HCT116 (cell line): ENCODE results near the gene SLC24A3. TPM values are rescaled to one million over a fixed set of nuclear protein-coding genes. Genes with fewer than 3 reads are reported as not detected.

Experiments
- ATAC-seq: fragments of 200-7000 bp; cut with Tn5 transposase; 2 replicates; pipeline ENCODE4 v1.9.1; 2020; ENCODE audit warnings: mild to moderate bottlenecking, moderate library complexity
- BruUV-seq: library from RNA; stranded (reverse); fragments of 400-500 nt; replicated peaks from 2 replicates; lab custom pipeline; 2021; lab: Mats Ljungman, UMichigan
- CTCF ChIA-PET: fragments of 300-600 bp; sonication (Branson Sonifier 250); formaldehyde crosslinking; loops from one replicate; lab custom pipeline; 2021; ENCODE audit warnings: antibody characterized with exemption; lab: Charles Lee
- POLR2A ChIA-PET: fragments of 300-600, 350-600 bp; sonication (Branson Sonifier 250); formaldehyde crosslinking; loops from one replicate; lab custom pipeline; 2021; ENCODE audit warnings: antibody characterized with exemption; lab: Charles Lee
- RAD21 ChIA-PET, 2 experiments: fragments of 300-600 bp; sonication (Branson Sonifier 250); formaldehyde crosslinking; loops; one replicate each; lab custom pipeline; 2023; ENCODE audit warnings: low total read pairs in 2 of 2; ENCODE audit not compliant: uncharacterized antibody in 2 of 2, unreplicated experiment in 2 of 2, low non-redundant PET in 1 of 2; lab: Charles Lee
- DNase-seq: peaks from one replicate; pipeline ENCODE4 v3.0.0-alpha.2; 2010; ENCODE audit warnings: low read depth, low spot score
- H2AFZ ChIP-seq: fragments of 200-600 bp; shearing (Covaris generic), sonication (generic); 2 replicates; pipeline ENCODE4 v1.6.1; 2017; ENCODE audit warnings: low read depth, mixed run types, mixed read lengths, antibody characterized with exemption, low read length; ENCODE audit not compliant: poor library complexity, severe bottlenecking
- H3K27ac ChIP-seq: 2 replicates; pipeline ENCODE4 v1.5.1; 2012; ENCODE audit warnings: low read depth, low read length
- H3K27me3 ChIP-seq: fragments of 200-600 bp; sonication (generic); 2 replicates; pipeline ENCODE4 v1.6.1; 2016; ENCODE audit warnings: mixed run types, low read length, mixed read lengths; ENCODE audit not compliant: insufficient read depth
- H3K36me3 ChIP-seq, 2 experiments: fragments of 200-500 bp in 1 of 2; fragments of 200-600 bp in 1 of 2; sonication (Bioruptor generic) in 1 of 2; sonication (generic) in 1 of 2; 2 replicates each; pipeline versions ENCODE4 v1.5.1 to v1.6.1; 2014 to 2016; ENCODE audit warnings: low read length in 2 of 2, inconsistent platforms in 1 of 2, mixed read lengths in 1 of 2, mixed run types in 1 of 2; ENCODE audit not compliant: insufficient read depth in 2 of 2, control insufficient read depth in 1 of 2
- H3K4me1 ChIP-seq, 2 experiments: fragments of 200-600 bp in 1 of 2; sonication (generic) in 1 of 2; 2 replicates each; pipeline versions ENCODE4 v1.5.1 to v1.6.1; 2012 to 2017; ENCODE audit warnings: low read length in 2 of 2, inconsistent platforms in 1 of 2, mild to moderate bottlenecking in 1 of 2, mixed read lengths in 1 of 2, mixed run types in 1 of 2, moderate library complexity in 1 of 2; ENCODE audit not compliant: insufficient read depth in 2 of 2, control insufficient read depth in 1 of 2
- H3K4me2 ChIP-seq: fragments of 200-600 bp; sonication (generic); 2 replicates; pipeline ENCODE4 v1.6.1; 2017; ENCODE audit warnings: mixed run types, low read length, mixed read lengths
- H3K4me3 ChIP-seq, 2 experiments: fragments of 200-600 bp in 1 of 2; sonication (generic) in 1 of 2; replicated peaks in 1 of 2; 2 replicates each; pipeline ENCODE4 v1.5.1; 2011 to 2016; ENCODE audit warnings: low read length in 2 of 2, control low read depth in 1 of 2, low read depth in 1 of 2, mild to moderate bottlenecking in 1 of 2, mixed read lengths in 1 of 2, mixed run types in 1 of 2
- H3K79me2 ChIP-seq: fragments of 200-600 bp; sonication (generic); 2 replicates; pipeline ENCODE4 v1.6.1; 2017; ENCODE audit warnings: mild to moderate bottlenecking, mixed run types, low read length, moderate library complexity, mixed read lengths; ENCODE audit not compliant: insufficient read depth
- H3K9ac ChIP-seq: fragments of 200-600 bp; sonication (generic); 2 replicates; pipeline ENCODE4 v1.6.1; 2016; ENCODE audit warnings: low read length, mixed read lengths
- H3K9me2 ChIP-seq: fragments of 200-600 bp; sonication (generic), shearing (Covaris generic); 2 replicates; pipeline ENCODE4 v1.6.1; 2017; ENCODE audit warnings: mixed run types, mild to moderate bottlenecking, moderate library complexity; ENCODE audit not compliant: insufficient read depth
- H3K9me3 ChIP-seq, 2 experiments: fragments of 200-500 bp in 1 of 2; fragments of 200-600 bp in 1 of 2; sonication (Bioruptor generic) in 1 of 2; sonication (generic) in 1 of 2; 2 replicates each; pipeline ENCODE4 v1.6.1; 2014 to 2017; ENCODE audit warnings: low read length in 2 of 2, mixed read lengths in 2 of 2, inconsistent platforms in 1 of 2, low read depth in 1 of 2, mild to moderate bottlenecking in 1 of 2, mixed run types in 1 of 2, moderate library complexity in 1 of 2; ENCODE audit not compliant: control insufficient read depth in 1 of 2, insufficient read depth in 1 of 2
- H4K20me1 ChIP-seq: fragments of 200-600 bp; sonication (generic), shearing (Covaris generic); 2 replicates; pipeline ENCODE4 v1.6.1; 2017; ENCODE audit warnings: mixed run types, mild to moderate bottlenecking, moderate library complexity; ENCODE audit not compliant: insufficient read depth
- CBX3 ChIP-seq: IDR thresholded peaks from 2 replicates; pipeline ENCODE4 v1.6.1; 2012; ENCODE audit warnings: low read depth
- CTCF ChIP-seq, 3 experiments: fragments of 200-600 bp in 1 of 3; sonication (generic) in 1 of 3; IDR thresholded peaks in 2 of 3; conservative IDR thresholded peaks in 1 of 3; 2 replicates each; pipeline ENCODE4 v1.5.1; 2012 to 2017; ENCODE audit warnings: low read depth in 2 of 3, low read length in 2 of 3, antibody characterized with exemption in 1 of 3, borderline replicate concordance in 1 of 3, control low read depth in 1 of 3, mild to moderate bottlenecking in 1 of 3, mixed read lengths in 1 of 3, mixed run types in 1 of 3, moderate library complexity in 1 of 3; ENCODE audit not compliant: insufficient read depth in 1 of 3
- EGR1 ChIP-seq: IDR thresholded peaks from 2 replicates; pipeline ENCODE4 v1.6.1; 2012; ENCODE audit warnings: low read depth
- EZH2 ChIP-seq: fragments of 200-600 bp; sonication (generic); IDR thresholded peaks from 2 replicates; pipeline ENCODE4 v1.6.1; 2017; ENCODE audit warnings: antibody characterized with exemption, mixed run types
- EZH2phosphoT487 ChIP-seq: fragments of 200-600 bp; IDR thresholded peaks from 2 replicates; pipeline ENCODE4 v1.6.1; 2018; ENCODE audit warnings: antibody characterized with exemption, borderline replicate concordance
- FOSL1 ChIP-seq: IDR thresholded peaks from 2 replicates; pipeline ENCODE4 v1.6.1; 2012; ENCODE audit warnings: low read depth
- JUND ChIP-seq: IDR thresholded peaks from 2 replicates; pipeline ENCODE4 v1.6.1; 2012
- MAX ChIP-seq: IDR thresholded peaks from 2 replicates; pipeline ENCODE4 v1.6.1; 2012
- POLR2A ChIP-seq: IDR thresholded peaks from 2 replicates; pipeline ENCODE4 v1.7.0; 2011; ENCODE audit warnings: borderline replicate concordance; ENCODE audit not compliant: insufficient read depth, insufficient read length; ENCODE audit errors: extremely low read depth
- POLR2AphosphoS5 ChIP-seq: IDR thresholded peaks from 2 replicates; pipeline ENCODE4 v1.6.1; 2011; ENCODE audit warnings: mild to moderate bottlenecking, low read depth, low read length, moderate library complexity
- RAD21 ChIP-seq: IDR thresholded peaks from 2 replicates; pipeline ENCODE4 v1.6.1; 2012; ENCODE audit warnings: low read depth, mild to moderate bottlenecking
- SIN3A ChIP-seq: IDR thresholded peaks from 2 replicates; pipeline ENCODE4 v1.6.1; 2012; ENCODE audit warnings: low read depth
- SP1 ChIP-seq: IDR thresholded peaks from 2 replicates; pipeline ENCODE4 v1.6.1; 2012; ENCODE audit warnings: low read depth
- SRF ChIP-seq: IDR thresholded peaks from 2 replicates; pipeline ENCODE4 v1.6.1; 2012; ENCODE audit warnings: low read depth
- TCF7L2 ChIP-seq: IDR thresholded peaks from 2 replicates; pipeline ENCODE4 v1.7.0; 2011; ENCODE audit warnings: borderline replicate concordance, inconsistent platforms; ENCODE audit not compliant: insufficient read depth, insufficient read length; ENCODE audit errors: extremely low read depth
- YY1 ChIP-seq: IDR thresholded peaks from 2 replicates; pipeline ENCODE4 v1.6.1; 2011; ENCODE audit warnings: low read length, low read depth, moderate library complexity, mild to moderate bottlenecking; ENCODE audit not compliant: insufficient replicate concordance; ENCODE audit errors: extremely low read depth
- ZFX ChIP-seq: fragments of 450-650 bp; IDR thresholded peaks from 2 replicates; pipeline ENCODE4 v1.6.1; 2017
- ZNF274 ChIP-seq: fragments of 200-500 bp; sonication (Bioruptor generic); IDR thresholded peaks from 2 replicates; pipeline ENCODE4 v1.6.1; 2014; ENCODE audit warnings: mild to moderate bottlenecking, low read depth, low read length, inconsistent platforms
- intact Hi-C: fragments of 100-400 bp; cut with micrococcal nuclease; formaldehyde crosslinking; loops from 2 replicates; pipeline ENCODE4 v1.10.0; 2022
- total RNA-seq: library from RNA; stranded (reverse); gene quantifications from one replicate; pipeline ENCODE4 v1.2.1, GENCODE V29; 2021; ENCODE audit not compliant: unreplicated experiment

The SLC24A3 gene
- total RNA-seq, 1 experiment from 2014 or later: not detected

GRCh38 chr20:19321176-19321575 is 108.7 kb downstream of the SLC24A3 start:
- H4K20me1 ChIP-seq: no peaks in the 10 kb centered on the region
- ChIA-PET CTCF (no interaction called here), POLR2A (no interaction called here), RAD21 (no interaction called here)
- no peak overlapping the region for H3K27ac ChIP-seq
- no TSS peak for BruUV-seq
- no peak overlapping the region for H2AFZ ChIP-seq
- no peak overlapping the region for H3K9ac ChIP-seq
- ATAC-seq (no peak), DNase-seq (no peak)
- intact Hi-C loops: no loop called here
- H3K9me3 ChIP-seq: peaks cover 0 to 4% of the 10 kb centered on the region in 2 experiments; a peak in 1 of 4 replicates
- no peak overlapping the region for H3K4me2 ChIP-seq
- TF ChIP-seq EGR1 (no peak), RAD21 (no peak), SP1 (no peak), POLR2AphosphoS5 (no peak)
- H3K36me3 ChIP-seq: no peaks in the 10 kb centered on the region
- H3K79me2 ChIP-seq: no peaks in the 10 kb centered on the region
- no peak overlapping the region for H3K4me3 ChIP-seq
- H3K9me2 ChIP-seq: no peaks in the 10 kb centered on the region
- H3K4me1 ChIP-seq: no peaks in the 10 kb centered on the region
- H3K27me3 ChIP-seq: no peaks in the 10 kb centered on the region

- Histone ChIP-seq H3K4me3 (no peak overlapping the region), H3K4me1 (no peaks in the 10 kb centered on the region), H3K27ac (no peak overlapping the region), H4K20me1 (no peaks in the 10 kb centered on the region), H2AFZ (no peak overlapping the region), H3K9me2 (no peaks in the 10 kb centered on the region), H3K9ac (no peak overlapping the region), H3K9me3 (peaks cover 0 to 3% of the 10 kb centered on the region in 2 experiments; a peak in 1 of 4 replicates), H3K27me3 (no peaks in the 10 kb centered on the region), H3K36me3 (no peaks in the 10 kb centered on the region), H3K4me2 (no peak overlapping the region), H3K79me2 (no peaks in the 10 kb centered on the region)
- POLR2A ChIA-PET: no interaction called here
- CTCF ChIA-PET: no interaction called here
- intact Hi-C loops: no loop called here
- ATAC-seq (no peak), DNase-seq (no peak)
- BruUV-seq: no TSS peak
- TF ChIP-seq MAX: no peak
- no peak for TF ChIP-seq ZNF274
- TF ChIP-seq JUND: no peak
- no peak for TF ChIP-seq FOSL1
- TF ChIP-seq POLR2A: no peak
- no peak for TF ChIP-seq ZFX
- TF ChIP-seq TCF7L2: no peak
- no peak for TF ChIP-seq EGR1
- TF ChIP-seq RAD21: no peak
- TF ChIP-seq SIN3A: no peak
- no peak for TF ChIP-seq EZH2
- TF ChIP-seq SRF: no peak
- no peak for TF ChIP-seq CTCF (IDR thresholded peaks at IDR 0.05 in 2 of 3, conservative IDR thresholded peaks at IDR 0.05 in 1 of 3; ENCODE audit: borderline replicate concordance in 1 of 3, insufficient read depth in 1 of 3, low read depth in 2 of 3, low read length in 2 of 3)
- TF ChIP-seq POLR2AphosphoS5: no peak
- TF ChIP-seq SP1: no peak
- no peak for TF ChIP-seq CBX3
- TF ChIP-seq EZH2phosphoT487: no peak
- TF ChIP-seq YY1: no peak
- RAD21 ChIA-PET: no interaction called here
Measured at GRCh38 chr20:19322061-19322985, 109.9 kb downstream of the SLC24A3 start.
